Liver (tissue), 9 donors: Measurements from ENCODE around the gene RSBN1. TPM values are rescaled to one million over a fixed set of nuclear protein-coding genes. Genes with fewer than 3 reads are reported as not detected.

Experiments
- DNase-seq: peaks from one replicate; pipeline ENCODE4 v3.0.0-alpha.2; 2017; ENCODE audit warnings: low spot score
- H3K27ac ChIP-seq, 2 donors: one replicate each; pipeline ENCODE4 v1.7.0; 2013; ENCODE audit warnings: inconsistent platforms in 2 of 2, low read length in 2 of 2, control low read depth in 1 of 2, low read depth in 1 of 2, mild to moderate bottlenecking in 1 of 2
- H3K27me3 ChIP-seq, 4 donors: one replicate each; pipeline versions ENCODE4 v1.6.1 to v1.7.0; 2013; ENCODE audit warnings: low read length in 3 of 4, inconsistent platforms in 1 of 4, mild to moderate bottlenecking in 1 of 4, moderate library complexity in 1 of 4; ENCODE audit not compliant: control insufficient read depth in 4 of 4, insufficient read depth in 4 of 4
- H3K36me3 ChIP-seq, 4 donors: one replicate each; pipeline versions ENCODE4 v1.6.1 to v1.7.0; 2013; ENCODE audit warnings: low read length in 3 of 4, mild to moderate bottlenecking in 3 of 4, low read depth in 1 of 4, moderate library complexity in 1 of 4; ENCODE audit not compliant: control insufficient read depth in 4 of 4, insufficient read depth in 3 of 4
- H3K4me1 ChIP-seq, 4 donors: one replicate each; pipeline versions ENCODE4 v1.6.1 to v1.7.0; 2013; ENCODE audit warnings: low read length in 3 of 4, mild to moderate bottlenecking in 3 of 4, moderate library complexity in 1 of 4; ENCODE audit not compliant: control insufficient read depth in 4 of 4, insufficient read depth in 4 of 4
- H3K4me3 ChIP-seq, 3 donors: one replicate each; pipeline versions ENCODE4 v1.6.1 to v1.7.0; 2013; ENCODE audit warnings: low read length in 3 of 3, control low read depth in 1 of 3, low read depth in 1 of 3, mild to moderate bottlenecking in 1 of 3
- H3K9ac ChIP-seq, 2 donors: one replicate each; pipeline ENCODE4 v1.7.0; 2013; ENCODE audit warnings: low read length in 2 of 2, mild to moderate bottlenecking in 2 of 2, moderate library complexity in 2 of 2, control low read depth in 1 of 2, low read depth in 1 of 2
- H3K9me3 ChIP-seq, 4 donors: one replicate each; pipeline versions ENCODE4 v1.6.1 to v1.7.0; 2013; ENCODE audit warnings: low read length in 3 of 4; ENCODE audit not compliant: control insufficient read depth in 4 of 4
- ATF3 ChIP-seq: IDR thresholded peaks from 2 replicates; pipeline ENCODE4 v1.6.1; 2016; ENCODE audit warnings: antibody characterized with exemption
- CTCF ChIP-seq: fragments of 150-350 bp; IDR thresholded peaks from 2 replicates; pipeline ENCODE4 v1.5.1; 2017; ENCODE audit warnings: improper control_type of control experiment, low read depth, low read length; ENCODE audit not compliant: missing input control
- EGR1 ChIP-seq, 2 donors: IDR thresholded peaks; 2 replicates each; pipeline ENCODE4 v1.6.1; 2016 to 2018; ENCODE audit warnings: antibody characterized with exemption in 2 of 2, low read depth in 2 of 2
- HNF4G ChIP-seq: IDR thresholded peaks from 2 replicates; pipeline ENCODE4 v1.6.1; 2016; ENCODE audit warnings: antibody characterized with exemption
- JUND ChIP-seq, 2 donors: IDR thresholded peaks; 2 replicates each; pipeline ENCODE4 v1.6.1; 2016; ENCODE audit warnings: antibody characterized with exemption in 2 of 2
- MAX ChIP-seq: IDR thresholded peaks from 2 replicates; pipeline ENCODE4 v1.6.1; 2016; ENCODE audit warnings: antibody characterized with exemption
- NR2F2 ChIP-seq: IDR thresholded peaks from 2 replicates; pipeline ENCODE4 v1.6.1; 2016; ENCODE audit warnings: antibody characterized with exemption
- RAD21 ChIP-seq, 2 donors: IDR thresholded peaks; 2 replicates each; pipeline ENCODE4 v1.6.1; 2016; ENCODE audit warnings: antibody characterized with exemption in 2 of 2, mild to moderate bottlenecking in 2 of 2
- REST ChIP-seq: IDR thresholded peaks from 2 replicates; pipeline ENCODE4 v1.6.1; 2016; ENCODE audit warnings: antibody characterized with exemption, mild to moderate bottlenecking
- TAF1 ChIP-seq: conservative IDR thresholded peaks from 2 replicates; pipeline ENCODE4 v1.6.1; 2016; ENCODE audit warnings: antibody characterized with exemption, mild to moderate bottlenecking
- ZBTB33 ChIP-seq: IDR thresholded peaks from 2 replicates; pipeline ENCODE4 v1.6.1; 2016; ENCODE audit warnings: antibody characterized with exemption
- WGBS: extraction: QIAGEN DNeasy Blood & Tissue Kit; methylation state at CpG from one replicate; pipeline ENCODE4 v1.1.7; 2013; 5-methylcytosine and 5-hydroxymethylcytosine counted together
- polyA plus RNA-seq, 2 donors: library from polyadenylated mRNA; stranded (reverse) in 1 of 2; unstranded in 1 of 2; fragments of 200-250 nt in 1 of 2; fragments of >200 nt in 1 of 2; fragmentation: Nextera tagmentation in 1 of 2; extraction: Ambion mirVana in 1 of 2; gene quantifications; one replicate each; pipeline versions ENCODE4 v1.2.1 to v1.2.3, GENCODE V29; 2013 to 2015
- total RNA-seq, 2 donors: library from RNA; depleted of rRNA; stranded (reverse); fragments of >200 nt; gene quantifications; one replicate each; pipeline ENCODE4 v1.2.3, GENCODE V29; 2014
- donor health status: healthy.
- donor health status: healthy.
- donor health status: healthy.
- donor health status: healthy.
- donor health status: healthy.

The RSBN1 gene
- total and polyA plus RNA-seq, 4 donors: 2.3 to 11.3 (median 5.6) TPM

GRCh38 chr1:113821916-113822315 is 9.6 kb upstream of the RSBN1 start:
- Histone ChIP-seq H3K27ac (no peak overlapping the region), H3K9me3 (no peaks in the 10 kb centered on the region), H3K4me3 (no peak overlapping the region), H3K4me1 (no peaks in the 10 kb centered on the region), H3K36me3 (no peaks in the 10 kb centered on the region), H3K9ac (no peak overlapping the region), H3K27me3 (no peaks in the 10 kb centered on the region)
- no peak for TF ChIP-seq HNF4G
- no peak for TF ChIP-seq EGR1 (IDR thresholded peaks at IDR 0.05; ENCODE audit: low read depth in 2 of 2)
- no peak for TF ChIP-seq NR2F2
- no peak for TF ChIP-seq CTCF
- TF ChIP-seq ZBTB33: no peak
- TF ChIP-seq MAX: no peak
- TF ChIP-seq ATF3: no peak
- no peak for TF ChIP-seq RAD21 (IDR thresholded peaks at IDR 0.05)
- no peak for TF ChIP-seq REST
- no peak for TF ChIP-seq JUND (IDR thresholded peaks at IDR 0.05)
- WGBS: 78% methylated on average over 1 of the region's 1 CpG
- no peak for DNase-seq

GRCh38 chr1:113818578-113818977 is 6.3 kb upstream of the RSBN1 start:
- 92% methylated on average over 2 of the region's 2 CpGs for WGBS

More at GRCh38 chr1:113818578-113818977, 6.3 kb upstream of the RSBN1 start:
- Histone ChIP-seq H3K9ac (no peak overlapping the region), H3K4me1 (no peaks in the 10 kb centered on the region), H3K9me3 (no peaks in the 10 kb centered on the region), H3K4me3 (no peak overlapping the region), H3K27me3 (no peaks in the 10 kb centered on the region), H3K27ac (no peak overlapping the region), H3K36me3 (no peaks in the 10 kb centered on the region)
- DNase-seq: no peak
- TF ChIP-seq TAF1: no peak
